GM12878 (cell line): ENCODE results near the gene LLPH. TPM values are rescaled to one million over a fixed set of nuclear protein-coding genes. Genes with fewer than 3 reads are reported as not detected.

ENCODE experiments used
- ATF7 ChIP-seq: fragments of 450-650 bp; IDR thresholded peaks from 2 replicates; pipeline ENCODE4 v1.6.1; 2016; ENCODE audit warnings: low read depth, mild to moderate bottlenecking
- BCL11A ChIP-seq: IDR thresholded peaks from 2 replicates; pipeline ENCODE4 v1.6.1; 2011; ENCODE audit warnings: low read depth, low read length
- BCL3 ChIP-seq: IDR thresholded peaks from 2 replicates; pipeline ENCODE4 v1.6.1; 2011; ENCODE audit warnings: borderline replicate concordance, low read depth, mild to moderate bottlenecking, moderate library complexity, low read length; ENCODE audit not compliant: insufficient read depth, poor library complexity, severe bottlenecking
- BHLHE40 ChIP-seq, 2 experiments: fragments of 450-650 bp in 1 of 2; IDR thresholded peaks; 2 replicates each; pipeline ENCODE4 v1.6.1; 2011 to 2017; ENCODE audit warnings: low read depth in 2 of 2, borderline replicate concordance in 1 of 2, improper control_type of control experiment in 1 of 2, low read length in 1 of 2, mild to moderate bottlenecking in 1 of 2
- DPF2 ChIP-seq: fragments of 450-650 bp; IDR thresholded peaks from 2 replicates; pipeline ENCODE4 v1.6.1; 2017; ENCODE audit warnings: mild to moderate bottlenecking
- FOXM1 ChIP-seq: IDR thresholded peaks from 2 replicates; pipeline ENCODE4 v1.6.1; 2012; ENCODE audit warnings: low read depth, mild to moderate bottlenecking, inconsistent platforms, low read length, moderate library complexity
- GABPA ChIP-seq: IDR thresholded peaks from 2 replicates; pipeline ENCODE4 v1.6.1; 2014; ENCODE audit warnings: antibody characterized with exemption, low read depth, mild to moderate bottlenecking, inconsistent platforms
- GATAD2B ChIP-seq: fragments of 450-650 bp; conservative IDR thresholded peaks from 2 replicates; pipeline ENCODE4 v1.6.1; 2017; ENCODE audit warnings: low read depth, mild to moderate bottlenecking, moderate library complexity
- IKZF1 ChIP-seq: fragments of 450-650 bp; conservative IDR thresholded peaks from 2 replicates; pipeline ENCODE4 v1.6.1; 2017; ENCODE audit warnings: antibody characterized with exemption, mild to moderate bottlenecking
- MEF2B ChIP-seq: fragments of 450-650 bp; IDR thresholded peaks from 2 replicates; pipeline ENCODE4 v1.6.1; 2018; ENCODE audit warnings: mild to moderate bottlenecking, moderate library complexity; ENCODE audit not compliant: partially characterized antibody, poor library complexity, severe bottlenecking
- MTA2 ChIP-seq: fragments of 450-650 bp; IDR thresholded peaks from 2 replicates; pipeline ENCODE4 v1.6.1; 2016; ENCODE audit warnings: low read depth, mild to moderate bottlenecking, moderate library complexity
- SKIL ChIP-seq: fragments of 450-650 bp; IDR thresholded peaks from 2 replicates; pipeline ENCODE4 v1.6.1; 2017; ENCODE audit warnings: mild to moderate bottlenecking, low read depth, inconsistent platforms; ENCODE audit not compliant: poor library complexity, severe bottlenecking
- TBL1XR1 ChIP-seq: IDR thresholded peaks from 2 replicates; pipeline ENCODE4 v1.6.1; 2012; ENCODE audit warnings: low read depth, low read length, improper control_type of control experiment
- ZNF217 ChIP-seq: fragments of 450-650 bp; IDR thresholded peaks from 2 replicates; pipeline ENCODE4 v1.6.1; 2017; ENCODE audit warnings: antibody characterized with exemption, mild to moderate bottlenecking
- ZNF24 ChIP-seq: fragments of 450-650 bp; IDR thresholded peaks from 2 replicates; pipeline ENCODE4 v1.6.1; 2017; ENCODE audit warnings: antibody characterized with exemption, mild to moderate bottlenecking
- ZNF274 ChIP-seq: IDR thresholded peaks from one replicate; pipeline ENCODE4 v1.8.0; 2011; ENCODE audit not compliant: insufficient read length, insufficient read depth
- ZNF592 ChIP-seq: fragments of 450-650 bp; IDR thresholded peaks from 2 replicates; pipeline ENCODE4 v1.6.1; 2017; ENCODE audit warnings: mild to moderate bottlenecking, moderate library complexity
- ZNF687 ChIP-seq: fragments of 450-650 bp; IDR thresholded peaks from 2 replicates; pipeline ENCODE4 v1.6.1; 2017; ENCODE audit warnings: mild to moderate bottlenecking, moderate library complexity
- polyA plus RNA-seq, 11 experiments: library from polyadenylated mRNA; depleted of rRNA in 4 of 11; unstranded in 6 of 11; stranded (reverse) in 5 of 11; fragments of >200 nt; fragmentation: Nextera tagmentation in 4 of 11; fragmentation: Illumina TruSeq in 1 of 11; extraction: Ambion mirVana in 4 of 11; extraction: Trizol in 1 of 11; gene quantifications; 1 replicate in 1 of 11; 2 replicates in 10 of 11; pipeline versions ENCODE4 v1.2.1 to v1.2.3, GENCODE V29; 2011 to 2016; ENCODE audit warnings: inconsistent platforms in 2 of 11, missing spikeins in 2 of 11, low read depth in 1 of 11
- total RNA-seq, 4 experiments: library from RNA; depleted of rRNA in 3 of 4; stranded (reverse); fragments of >200 nt in 3 of 4; fragmentation: Illumina TruSeq in 1 of 4; extraction: Trizol in 1 of 4; gene quantifications; 2 replicates each; pipeline versions ENCODE4 v1.2.1 to v1.2.3, GENCODE V29; 2013 to 2021

The LLPH gene
- total and polyA plus RNA-seq, 10 of the 15 experiments (the other 5 are each of a cell fraction or from before 2014, with no cell fraction given) = 15.2 to 107 (median 70.4) TPM

- TF ChIP-seq ZNF687 = peak; percentile 71
- no peak for TF ChIP-seq TBL1XR1
- TF ChIP-seq ZNF24 = peak; percentile 36; the same call in 1 of the 2 replicates
- no peak for TF ChIP-seq BCL11A
- TF ChIP-seq BCL3 = peak; percentile 97
- peak; percentile 45 for TF ChIP-seq MTA2
- TF ChIP-seq DPF2 = peak; percentile 73; the same call in 1 of the 2 replicates
- peak; percentile 28 to 30; a peak in 1 of 4 replicates for TF ChIP-seq BHLHE40 (IDR thresholded peaks at IDR 0.05; ENCODE audit: borderline replicate concordance in 1 of 2, low read depth in 2 of 2, low read length in 1 of 2)
- 0 out of 2 replicates have a peak, but pooled peaks have one; percentile 43 for TF ChIP-seq ZNF592
- 0 out of 2 replicates have a peak, but pooled peaks have one; percentile 5 for TF ChIP-seq FOXM1
- TF ChIP-seq IKZF1 = no peak; the same call in 1 of the 2 replicates
- TF ChIP-seq MEF2B = peak; percentile 44
- no peak for TF ChIP-seq ZNF217
- peak; percentile 34 for TF ChIP-seq ATF7
- no peak for TF ChIP-seq GABPA
- no peak for TF ChIP-seq SKIL
- TF ChIP-seq GATAD2B = 0 out of 2 replicates have a peak, but pooled peaks have one; percentile 43
- TF ChIP-seq ZNF274 = no peak
Observed at GRCh38 chr12:66072566-66072965, 58.0 kb downstream of the LLPH start (continued).
